ENCODE measurements around the gene RNASE12. TPM values are rescaled to one million over a fixed set of nuclear protein-coding genes. Genes with fewer than 3 reads are reported as not detected.

The RNASE12 gene
- total RNA-seq, 1 experiment from 2014 or later, result not detected

GRCh38 chr14:20587489-20588154, 3.6 kb downstream of the RNASE12 start, which contains the start of gene RNASE11:
Gene RNASE11, minus strand, starts transcription at chr14:20588001.
- POLR2A ChIA-PET (ENCODE audit: low non-redundant PET), result no interaction called here
- BruUV-seq (replicated peaks), result no TSS peak
- TF ChIP-seq EZH2 (IDR thresholded peaks at IDR 0.05; ENCODE audit: borderline replicate concordance, low read depth, low read length, poor library complexity, severe bottlenecking), result no peak
- TF ChIP-seq, protein P1, sequence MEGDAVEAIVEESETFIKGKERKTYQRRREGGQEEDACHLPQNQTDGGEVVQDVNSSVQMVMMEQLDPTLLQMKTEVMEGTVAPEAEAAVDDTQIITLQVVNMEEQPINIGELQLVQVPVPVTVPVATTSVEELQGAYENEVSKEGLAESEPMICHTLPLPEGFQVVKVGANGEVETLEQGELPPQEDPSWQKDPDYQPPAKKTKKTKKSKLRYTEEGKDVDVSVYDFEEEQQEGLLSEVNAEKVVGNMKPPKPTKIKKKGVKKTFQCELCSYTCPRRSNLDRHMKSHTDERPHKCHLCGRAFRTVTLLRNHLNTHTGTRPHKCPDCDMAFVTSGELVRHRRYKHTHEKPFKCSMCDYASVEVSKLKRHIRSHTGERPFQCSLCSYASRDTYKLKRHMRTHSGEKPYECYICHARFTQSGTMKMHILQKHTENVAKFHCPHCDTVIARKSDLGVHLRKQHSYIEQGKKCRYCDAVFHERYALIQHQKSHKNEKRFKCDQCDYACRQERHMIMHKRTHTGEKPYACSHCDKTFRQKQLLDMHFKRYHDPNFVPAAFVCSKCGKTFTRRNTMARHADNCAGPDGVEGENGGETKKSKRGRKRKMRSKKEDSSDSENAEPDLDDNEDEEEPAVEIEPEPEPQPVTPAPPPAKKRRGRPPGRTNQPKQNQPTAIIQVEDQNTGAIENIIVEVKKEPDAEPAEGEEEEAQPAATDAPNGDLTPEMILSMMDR (conservative IDR thresholded peaks at IDR 0.05; ENCODE audit: low read depth, low read length), result no peak

GRCh38 chr14:20583908-20584307, 7.3 kb downstream of the RNASE12 start:
- H3K4me1 ChIP-seq (ENCODE audit: insufficient read depth, low read length, poor library complexity, severe bottlenecking), result no peaks in the 10 kb centered on the region
- no peak overlapping the region for H3K27ac ChIP-seq (ENCODE audit: low read depth, low read length, poor library complexity, severe bottlenecking)
- ChIA-PET POLR2A (ENCODE audit: low non-redundant PET) (interaction anchor here (0.7 kb wide), 1 partner anchor 669 kb away, joined by 3 read pairs; no protein-coding TSS in a partner anchor), CTCF (no interaction called here)
- H3K27me3 ChIP-seq (replicated peaks; ENCODE audit: insufficient read depth, low read depth, low read length, poor library complexity), result no peaks in the 10 kb centered on the region
- no peaks in the 10 kb centered on the region for H3K36me3 ChIP-seq (ENCODE audit: insufficient read depth, low read length, poor library complexity, severe bottlenecking)
- no peaks in the 10 kb centered on the region for H3K9me3 ChIP-seq (ENCODE audit: low read depth, low read length, poor library complexity, severe bottlenecking)
- no peak for DNase-seq (ENCODE audit: low spot score)
- no peak overlapping the region for H3K4me3 ChIP-seq (ENCODE audit: low read depth, low read length, poor library complexity, severe bottlenecking)
- BruUV-seq (replicated peaks), result no TSS peak
- TF ChIP-seq, protein P1 (conservative IDR thresholded peaks at IDR 0.05; ENCODE audit: low read depth, low read length), result no peak
- TF ChIP-seq EZH2 (IDR thresholded peaks at IDR 0.05; ENCODE audit: borderline replicate concordance, low read depth, low read length, poor library complexity, severe bottlenecking), result no peak
- intact Hi-C loops (cut with micrococcal nuclease; ENCODE audit: unreplicated experiment), result no loop called here

More at GRCh38 chr14:20587489-20588154, 3.6 kb downstream of the RNASE12 start, which contains the start of gene RNASE11:
- Histone ChIP-seq H3K27me3 (replicated peaks; ENCODE audit: insufficient read depth, low read depth, low read length, poor library complexity) (no peaks in the 10 kb centered on the region), H3K9me3 (ENCODE audit: low read depth, low read length, poor library complexity, severe bottlenecking) (no peaks in the 10 kb centered on the region), H3K4me1 (ENCODE audit: insufficient read depth, low read length, poor library complexity, severe bottlenecking) (no peaks in the 10 kb centered on the region), H3K27ac (ENCODE audit: low read depth, low read length, poor library complexity, severe bottlenecking) (no peak within 1 kb of the TSS), H3K36me3 (ENCODE audit: insufficient read depth, low read length, poor library complexity, severe bottlenecking) (no peaks in the 10 kb centered on the region), H3K4me3 (ENCODE audit: low read depth, low read length, poor library complexity, severe bottlenecking) (no peak within 1 kb of the TSS)
- intact Hi-C loops (cut with micrococcal nuclease; ENCODE audit: unreplicated experiment), result loop anchor here (5.0 kb wide), 1 partner anchor 35 kb away; no protein-coding TSS in a partner anchor
- DNase-seq (ENCODE audit: low spot score), result no peak
- CTCF ChIA-PET, result no interaction called here

GRCh38 chr14:20583142-20583541, 8.0 kb downstream of the RNASE12 start:
- BruUV-seq (replicated peaks), result no TSS peak
- no peaks in the 10 kb centered on the region for H3K27me3 ChIP-seq (replicated peaks; ENCODE audit: insufficient read depth, low read depth, low read length, poor library complexity)
- no peak for DNase-seq (ENCODE audit: low spot score)
- no peaks in the 10 kb centered on the region for H3K4me1 ChIP-seq (ENCODE audit: insufficient read depth, low read length, poor library complexity, severe bottlenecking)
- ChIA-PET CTCF (no interaction called here), POLR2A (ENCODE audit: low non-redundant PET) (no interaction called here)
- no peaks in the 10 kb centered on the region for H3K9me3 ChIP-seq (ENCODE audit: low read depth, low read length, poor library complexity, severe bottlenecking)
- no peaks in the 10 kb centered on the region for H3K36me3 ChIP-seq (ENCODE audit: insufficient read depth, low read length, poor library complexity, severe bottlenecking)
- intact Hi-C loops (cut with micrococcal nuclease; ENCODE audit: unreplicated experiment), result no loop called here
- TF ChIP-seq EZH2 (IDR thresholded peaks at IDR 0.05; ENCODE audit: borderline replicate concordance, low read depth, low read length, poor library complexity, severe bottlenecking), result no peak
- no peak overlapping the region for H3K4me3 ChIP-seq (ENCODE audit: low read depth, low read length, poor library complexity, severe bottlenecking)
- no peak overlapping the region for H3K27ac ChIP-seq (ENCODE audit: low read depth, low read length, poor library complexity, severe bottlenecking)

GRCh38 chr14:20580242-20580641, 10.9 kb downstream of the RNASE12 start:
- DNase-seq (ENCODE audit: low spot score), result no peak
- TF ChIP-seq EZH2 (IDR thresholded peaks at IDR 0.05; ENCODE audit: borderline replicate concordance, low read depth, low read length, poor library complexity, severe bottlenecking), result no peak
- no TSS peak for BruUV-seq (replicated peaks)
- ChIA-PET CTCF (no interaction called here), POLR2A (ENCODE audit: low non-redundant PET) (no interaction called here)
- no peaks in the 10 kb centered on the region for H3K27me3 ChIP-seq (replicated peaks; ENCODE audit: insufficient read depth, low read depth, low read length, poor library complexity)
- H3K36me3 ChIP-seq (ENCODE audit: insufficient read depth, low read length, poor library complexity, severe bottlenecking), result no peaks in the 10 kb centered on the region
- intact Hi-C loops (cut with micrococcal nuclease; ENCODE audit: unreplicated experiment), result no loop called here
- H3K4me3 ChIP-seq (ENCODE audit: low read depth, low read length, poor library complexity, severe bottlenecking), result no peak overlapping the region
- no peak overlapping the region for H3K27ac ChIP-seq (ENCODE audit: low read depth, low read length, poor library complexity, severe bottlenecking)
- no peaks in the 10 kb centered on the region for H3K4me1 ChIP-seq (ENCODE audit: insufficient read depth, low read length, poor library complexity, severe bottlenecking)
- no peaks in the 10 kb centered on the region for H3K9me3 ChIP-seq (ENCODE audit: low read depth, low read length, poor library complexity, severe bottlenecking)
